Measurements from ENCODE around the gene ZCCHC8.
A peak's percentile ranks its signal among the peaks of the same experiment; 100 is the strongest.

The ZCCHC8 gene

GRCh38 chr12:122427403-122427802 lies 73.3 kb downstream of the ZCCHC8 start:
- no peak for DNase-seq (ENCODE audit: low read depth in 2 of 2)

- no peak for DNase-seq (ENCODE audit: low read depth in 2 of 2)
These were observed 77.2 kb downstream of the ZCCHC8 start for GRCh38 chr12:122423258-122424165.

GRCh38 chr12:122422730-122423257 lies 77.9 kb downstream of the ZCCHC8 start:
- DNase-seq (ENCODE audit: low read depth in 2 of 2): peak; percentile 27 to 33

GRCh38 chr12:122421821-122422729 lies 78.7 kb downstream of the ZCCHC8 start, which contains the start of gene CLIP1:
Gene CLIP1, minus strand, starts transcription at chr12:122422669. Its CDS starts 42,217 bp downstream, at chr12:122380452.
- DNase-seq (ENCODE audit: low read depth in 2 of 2): peak; percentile 36 to 57

Measured in stimulated activated CD4-positive, alpha-beta T cell treated with anti-CD3 and anti-CD28 coated beads, Interleukin-1b, Interleukin-23, amount 100 ng/mL, for 4 hours (primary cell).